HEK293 (cell line): ENCODE results near the gene CYS1.

Experiments
- CTCF ChIA-PET: fragments of 350-600 bp; formaldehyde crosslinking; extraction: SDS; loops from one replicate; lab custom pipeline; 2021; ENCODE audit warnings: antibody characterized with exemption; lab: Yijun Ruan, JAX
- POLR2A ChIA-PET: fragments of 300-600 bp; formaldehyde crosslinking; extraction: SDS; loops from one replicate; lab custom pipeline; 2020; ENCODE audit warnings: antibody characterized with exemption, inconsistent platforms; lab: Yijun Ruan, JAX
- H3K27ac ChIP-seq: fragments of 200-500 bp; sonication (Bioruptor generic); 2 replicates; pipeline ENCODE4 v1.5.1; 2014; ENCODE audit warnings: low read depth, low read length, control low read depth, inconsistent platforms; ENCODE audit errors: extremely low read depth
- H3K36me3 ChIP-seq, 2 experiments: fragments of 200-500 bp in 1 of 2; sonication (Bioruptor generic) in 1 of 2; 1 replicate in 1 of 2; 2 replicates in 1 of 2; pipeline ENCODE4 v1.5.1; 2014 to 2017; ENCODE audit warnings: inconsistent platforms in 2 of 2, low read length in 2 of 2; ENCODE audit not compliant: control insufficient read depth in 2 of 2, insufficient read depth in 1 of 2
- H3K4me1 ChIP-seq: fragments of 200-500 bp; sonication (Bioruptor generic); 2 replicates; pipeline ENCODE4 v1.5.1; 2014; ENCODE audit warnings: mild to moderate bottlenecking, low read length, inconsistent platforms; ENCODE audit not compliant: control insufficient read depth, insufficient read depth
- H3K4me3 ChIP-seq: 2 replicates; pipeline ENCODE4 v1.5.1; 2011; ENCODE audit warnings: low read depth, mild to moderate bottlenecking, control low read depth, low read length, moderate library complexity
- H3K9me3 ChIP-seq: fragments of 200-500 bp; sonication (Bioruptor generic); 2 replicates; pipeline ENCODE4 v1.5.1; 2014; ENCODE audit warnings: low read depth, low read length, inconsistent platforms; ENCODE audit not compliant: control insufficient read depth, insufficient read depth
- BCL6B ChIP-seq: fragments of 450-650 bp; formaldehyde crosslinking; IDR thresholded peaks from 2 replicates; pipeline ENCODE4 v1.5.1; 2017; ENCODE audit warnings: missing biosample characterization, missing genetic modification characterization
- PATZ1 ChIP-seq: fragments of 450-650 bp; formaldehyde crosslinking; IDR thresholded peaks from 2 replicates; pipeline ENCODE4 v1.5.1; 2016; ENCODE audit warnings: missing biosample characterization, missing genetic modification characterization
- PRDM4 ChIP-seq: fragments of 450-650 bp; formaldehyde crosslinking; IDR thresholded peaks from 2 replicates; pipeline ENCODE4 v1.5.1; 2017; ENCODE audit warnings: missing biosample characterization, missing genetic modification characterization
- SP7 ChIP-seq: fragments of 450-650 bp; formaldehyde crosslinking; IDR thresholded peaks from 2 replicates; pipeline ENCODE4 v1.5.1; 2016; ENCODE audit warnings: missing biosample characterization, missing genetic modification characterization
- TSHZ1 ChIP-seq: fragments of 450-650 bp; formaldehyde crosslinking; IDR thresholded peaks from 2 replicates; pipeline ENCODE4 v1.5.1; 2016; ENCODE audit warnings: missing biosample characterization, missing genetic modification characterization, borderline replicate concordance
- ZBTB17 ChIP-seq: fragments of 450-650 bp; formaldehyde crosslinking; IDR thresholded peaks from 2 replicates; pipeline ENCODE4 v1.5.1; 2016; ENCODE audit warnings: missing biosample characterization, missing genetic modification characterization
- ZNF37A ChIP-seq: fragments of 450-650 bp; IDR thresholded peaks from 2 replicates; pipeline ENCODE4 v1.5.1; 2018; ENCODE audit warnings: missing biosample characterization, missing genetic modification characterization
- ZNF394 ChIP-seq: fragments of 450-650 bp; formaldehyde crosslinking; IDR thresholded peaks from 2 replicates; pipeline ENCODE4 v1.5.1; 2016; ENCODE audit warnings: missing biosample characterization, missing genetic modification characterization, mild to moderate bottlenecking, moderate library complexity, borderline replicate concordance
- ZNF426 ChIP-seq: fragments of 450-650 bp; formaldehyde crosslinking; IDR thresholded peaks from 2 replicates; pipeline ENCODE4 v1.5.1; 2017; ENCODE audit warnings: missing biosample characterization, missing genetic modification characterization, mild to moderate bottlenecking, inconsistent platforms, moderate library complexity
- ZNF449 ChIP-seq: fragments of 450-650 bp; formaldehyde crosslinking; IDR thresholded peaks from 2 replicates; pipeline ENCODE4 v1.5.1; 2017; ENCODE audit warnings: missing biosample characterization, mild to moderate bottlenecking, missing genetic modification characterization, moderate library complexity
- ZNF48 ChIP-seq: fragments of 450-650 bp; formaldehyde crosslinking; IDR thresholded peaks from 2 replicates; pipeline ENCODE4 v1.5.1; 2016; ENCODE audit warnings: missing biosample characterization, missing genetic modification characterization
- ZNF510 ChIP-seq: fragments of 450-650 bp; formaldehyde crosslinking; IDR thresholded peaks from 2 replicates; pipeline ENCODE4 v1.5.1; 2018; ENCODE audit warnings: mild to moderate bottlenecking, missing genetic modification characterization, missing biosample characterization; ENCODE audit not compliant: insufficient replicate concordance
- ZNF558 ChIP-seq: fragments of 450-650 bp; formaldehyde crosslinking; IDR thresholded peaks from 2 replicates; pipeline ENCODE4 v1.5.1; 2016; ENCODE audit warnings: missing biosample characterization, missing genetic modification characterization
- ZNF600 ChIP-seq: fragments of 450-650 bp; formaldehyde crosslinking; IDR thresholded peaks from 2 replicates; pipeline ENCODE4 v1.5.1; 2016; ENCODE audit warnings: missing biosample characterization, missing genetic modification characterization
- ZNF623 ChIP-seq: fragments of 450-650 bp; formaldehyde crosslinking; IDR thresholded peaks from 2 replicates; pipeline ENCODE4 v1.5.1; 2016; ENCODE audit warnings: missing biosample characterization, missing genetic modification characterization

CYS1 gene

GRCh38 chr2:10030311-10030736, 49.9 kb downstream of the CYS1 start:
- ChIA-PET CTCF (interaction anchor here (0.6 to 0.7 kb wide), 2 partner anchors 46 to 933 kb away, joined by 3 read pairs; no protein-coding TSS in a partner anchor), POLR2A (no interaction called here)
- Histone ChIP-seq H3K36me3 (no peaks in the 10 kb centered on the region), H3K4me1 (no peaks in the 10 kb centered on the region), H3K27ac (no peak overlapping the region), H3K4me3 (no peak overlapping the region), H3K9me3 (no peaks in the 10 kb centered on the region)
- TF ChIP-seq ZNF600 (tag by site-specific recombination) = 0 out of 2 replicates have a peak, but pooled peaks have one; percentile 19
- no peak for TF ChIP-seq TSHZ1 (tag by site-specific recombination)
- TF ChIP-seq ZBTB17 (tag by site-specific recombination) = peak; percentile 83
- no peak for TF ChIP-seq ZNF48 (tag by site-specific recombination)

GRCh38 chr2:10029875-10030223, 50.4 kb downstream of the CYS1 start:
- H3K36me3 ChIP-seq = no peaks in the 10 kb centered on the region
- no peak overlapping the region for H3K4me3 ChIP-seq
- no peaks in the 10 kb centered on the region for H3K4me1 ChIP-seq
- TF ChIP-seq SP7 (tag by site-specific recombination) (no peak), BCL6B (tag by site-specific recombination) (no peak), PATZ1 (tag by site-specific recombination) (no peak), ZNF426 (no peak)
- ChIA-PET CTCF (interaction anchor here (1.0 kb wide), 1 partner anchor 216 kb away, joined by 3 read pairs; no protein-coding TSS in a partner anchor), POLR2A (interaction anchor here (0.7 kb wide), 1 partner anchor 187 kb away, joined by 3 read pairs; the partner anchor contains the start of gene TAF1B)
- no peak overlapping the region for H3K27ac ChIP-seq
- H3K9me3 ChIP-seq = no peaks in the 10 kb centered on the region

- POLR2A ChIA-PET = interaction anchor here (0.7 to 1.2 kb wide), 2 partner anchors 186 kb away, joined by 3 to 4 read pairs; partner anchors contain the start of gene TAF1B
- no peaks in the 10 kb centered on the region for H3K9me3 ChIP-seq
- no peak overlapping the region for H3K4me3 ChIP-seq
- CTCF ChIA-PET = interaction anchor here (0.7 to 2.3 kb wide), 6 partner anchors 43 to 738 kb away, joined by 3 to 10 read pairs (median 4); no protein-coding TSS in a partner anchor
- H3K27ac ChIP-seq = no peak overlapping the region
- no peaks in the 10 kb centered on the region for H3K36me3 ChIP-seq
- H3K4me1 ChIP-seq = no peaks in the 10 kb centered on the region
- TF ChIP-seq ZNF623 (no peak), ZNF558 (tag by site-specific recombination) (no peak), ZNF449 (tag by site-specific recombination) (no peak), ZNF37A (tag by site-specific recombination) (no peak), ZNF510 (tag by site-specific recombination) (no peak), ZNF394 (tag by site-specific recombination) (no peak), PRDM4 (tag by site-specific recombination) (peak; percentile 93)
These were observed 51.0 kb downstream of the CYS1 start for GRCh38 chr2:10028988-10029874.
